GM18867 (cell line): ENCODE data around the gene PRR7.
"Not testable (repeated sequence)": the region's sequence is repeated elsewhere in the genome, so short reads cannot be mapped to it uniquely, and the experiment has no call there.

Source experiments
- ATAC-seq: cut with Tn5 transposase; IDR thresholded peaks from one replicate; pipeline ENCODE4 v1.9.1; 2021; ENCODE audit warnings: mild to moderate bottlenecking, moderate library complexity; ENCODE audit not compliant: unreplicated experiment

The PRR7 gene

GRCh38 chr5:177446200-177447065, at the start of gene PRR7:
PRR7 (plus strand) TSS chr5:177446814; CDS start chr5:177455068, 8,254 bp downstream.
- ATAC-seq: peak; percentile 56

GRCh38 chr5:177397875-177398390, 48.7 kb upstream of the PRR7 start:
- no peak for ATAC-seq

- no peak for ATAC-seq
These were observed 46.4 kb upstream of the PRR7 start, which contains the start of gene PFN3 for GRCh38 chr5:177399997-177400868. PFN3 (minus strand) TSS chr5:177400661; CDS start chr5:177400576, 85 bp downstream.

GRCh38 chr5:177402271-177403043, 44.2 kb upstream of the PRR7 start:
- ATAC-seq: no peak

GRCh38 chr5:177403102-177403791, 43.4 kb upstream of the PRR7 start:
- ATAC-seq: peak; percentile 29

- ATAC-seq: peak; percentile 78
These were observed 42.6 kb upstream of the PRR7 start for GRCh38 chr5:177403792-177404640.

GRCh38 chr5:177404641-177405179, 41.9 kb upstream of the PRR7 start:
- no peak for ATAC-seq

- no peak for ATAC-seq
These were observed 41.3 kb upstream of the PRR7 start for GRCh38 chr5:177405312-177405711.

- no peak for ATAC-seq
These were observed 40.8 kb upstream of the PRR7 start for GRCh38 chr5:177405805-177406204.

- ATAC-seq: no peak
These were observed 37.4 kb upstream of the PRR7 start, which contains the start of gene F12 for GRCh38 chr5:177409043-177409801. F12 (minus strand) TSS chr5:177409564; CDS start chr5:177409527, 37 bp downstream.

- no peak for ATAC-seq
These were observed 36.0 kb upstream of the PRR7 start for GRCh38 chr5:177410575-177410974.

- peak; percentile 74 for ATAC-seq
These were observed 33.9 kb upstream of the PRR7 start for GRCh38 chr5:177412603-177413233.

GRCh38 chr5:177414481-177414880, 32.1 kb upstream of the PRR7 start:
- ATAC-seq: no peak

- not testable (repeated sequence) for ATAC-seq
These were observed 29.5 kb upstream of the PRR7 start for GRCh38 chr5:177417081-177417480.

- no peak for ATAC-seq
These were observed 27.6 kb upstream of the PRR7 start for GRCh38 chr5:177419046-177419445.

GRCh38 chr5:177420472-177420871, 26.1 kb upstream of the PRR7 start:
- ATAC-seq: not testable (repeated sequence)

GRCh38 chr5:177421062-177421798, 25.4 kb upstream of the PRR7 start:
- ATAC-seq: no peak
